Spleen (tissue), 7 donors: ENCODE data around the gene TTC16.

ENCODE experiments used
- POLR2A ChIP-seq, 3 donors: fragments of 450-650 bp; IDR thresholded peaks; one replicate each; pipeline ENCODE4 v1.5.1; 2017; ENCODE audit warnings: antibody characterized with exemption in 3 of 3, mild to moderate bottlenecking in 1 of 3
- POLR2AphosphoS5 ChIP-seq, 3 donors: sonication (generic); formaldehyde crosslinking; IDR thresholded peaks; one replicate each; pipeline ENCODE4 v1.5.1; 2017; ENCODE audit warnings: antibody characterized with exemption in 3 of 3
- TF ChIP-seq, protein P1 (sequence below), 11 experiments: fragments of 200-600 bp in 7 of 11; fragments of 450-650 bp in 4 of 11; sonication (generic) in 4 of 11; IDR thresholded peaks in 8 of 11; conservative IDR thresholded peaks in 3 of 11; 1 replicate in 7 of 11; 2 replicates in 4 of 11; pipeline versions ENCODE4 v1.4.0 to v1.8.0; 2016 to 2021; ENCODE audit warnings: antibody characterized with exemption in 11 of 11, inconsistent platforms in 4 of 11, mild to moderate bottlenecking in 1 of 11
- donor health status: DM: no; HTN: no; CAD: no; lungs with moderate emphysema.
- donor health status: DM: no; HTN: no; CAD: no.
- donor health status: DM: no; HTN: no; CAD: no.

DNA sequence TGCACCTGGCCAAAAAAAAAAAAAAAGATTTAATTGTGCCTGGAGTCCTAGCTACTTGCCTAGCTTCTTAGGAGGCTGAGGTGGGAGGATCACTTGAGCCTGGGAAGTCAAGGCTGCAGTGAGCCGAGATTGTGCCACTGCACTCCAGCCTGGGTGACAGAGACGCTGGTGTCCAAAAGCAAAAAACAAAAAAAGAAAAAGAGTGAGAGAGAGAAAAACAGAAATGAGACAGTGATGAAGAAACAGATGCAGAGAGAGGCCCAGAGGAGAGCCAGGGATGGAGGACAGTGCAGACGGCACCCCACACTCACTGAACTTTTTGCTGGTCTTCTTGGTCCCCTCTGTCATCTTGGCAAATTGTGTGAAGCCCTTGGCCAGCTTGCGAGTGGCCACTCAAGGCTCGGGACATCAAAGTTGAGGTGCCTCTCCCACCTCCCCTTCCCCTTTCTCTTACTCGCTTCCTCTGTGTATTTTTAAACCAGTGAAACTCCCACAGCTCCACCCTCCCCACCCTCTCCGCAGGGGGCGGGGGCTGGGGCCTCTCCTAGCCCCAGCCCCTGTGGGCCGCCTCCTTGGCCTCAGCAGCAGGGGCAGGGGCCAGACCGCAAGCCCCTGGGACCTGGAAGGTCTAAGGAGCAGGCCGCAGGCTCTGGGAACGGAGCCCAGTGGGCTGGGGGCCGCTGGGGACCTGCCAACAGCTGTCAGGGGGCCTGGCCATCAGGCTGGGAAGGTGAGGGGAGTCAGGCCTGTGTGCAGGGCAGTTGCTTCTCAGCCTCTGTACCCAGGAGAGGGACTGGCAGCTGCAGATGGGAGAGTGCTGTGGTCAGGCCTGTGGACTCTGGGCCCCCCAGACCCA is 62.6 kb downstream of the TTC16 start, which contains the start of gene SH2D3C:
- TF ChIP-seq, protein P1, sequence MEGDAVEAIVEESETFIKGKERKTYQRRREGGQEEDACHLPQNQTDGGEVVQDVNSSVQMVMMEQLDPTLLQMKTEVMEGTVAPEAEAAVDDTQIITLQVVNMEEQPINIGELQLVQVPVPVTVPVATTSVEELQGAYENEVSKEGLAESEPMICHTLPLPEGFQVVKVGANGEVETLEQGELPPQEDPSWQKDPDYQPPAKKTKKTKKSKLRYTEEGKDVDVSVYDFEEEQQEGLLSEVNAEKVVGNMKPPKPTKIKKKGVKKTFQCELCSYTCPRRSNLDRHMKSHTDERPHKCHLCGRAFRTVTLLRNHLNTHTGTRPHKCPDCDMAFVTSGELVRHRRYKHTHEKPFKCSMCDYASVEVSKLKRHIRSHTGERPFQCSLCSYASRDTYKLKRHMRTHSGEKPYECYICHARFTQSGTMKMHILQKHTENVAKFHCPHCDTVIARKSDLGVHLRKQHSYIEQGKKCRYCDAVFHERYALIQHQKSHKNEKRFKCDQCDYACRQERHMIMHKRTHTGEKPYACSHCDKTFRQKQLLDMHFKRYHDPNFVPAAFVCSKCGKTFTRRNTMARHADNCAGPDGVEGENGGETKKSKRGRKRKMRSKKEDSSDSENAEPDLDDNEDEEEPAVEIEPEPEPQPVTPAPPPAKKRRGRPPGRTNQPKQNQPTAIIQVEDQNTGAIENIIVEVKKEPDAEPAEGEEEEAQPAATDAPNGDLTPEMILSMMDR (IDR thresholded peaks at IDR 0.05 in 8 of 11, conservative IDR thresholded peaks at IDR 0.05 in 3 of 11): peak in 1 of 11 experiments; percentile 9
- TF ChIP-seq POLR2A (IDR thresholded peaks at IDR 0.05) (no peak), POLR2AphosphoS5 (IDR thresholded peaks at IDR 0.05) (peak; percentile 73 to 83 (median 77))
